ENCODE results near the gene DEFB129.
"Not testable (repeated sequence)": the region's sequence is repeated elsewhere in the genome, so short reads cannot be mapped to it uniquely, and the experiment has no call there.

The DEFB129 gene, protein sequence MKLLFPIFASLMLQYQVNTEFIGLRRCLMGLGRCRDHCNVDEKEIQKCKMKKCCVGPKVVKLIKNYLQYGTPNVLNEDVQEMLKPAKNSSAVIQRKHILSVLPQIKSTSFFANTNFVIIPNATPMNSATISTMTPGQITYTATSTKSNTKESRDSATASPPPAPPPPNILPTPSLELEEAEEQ

DNA sequence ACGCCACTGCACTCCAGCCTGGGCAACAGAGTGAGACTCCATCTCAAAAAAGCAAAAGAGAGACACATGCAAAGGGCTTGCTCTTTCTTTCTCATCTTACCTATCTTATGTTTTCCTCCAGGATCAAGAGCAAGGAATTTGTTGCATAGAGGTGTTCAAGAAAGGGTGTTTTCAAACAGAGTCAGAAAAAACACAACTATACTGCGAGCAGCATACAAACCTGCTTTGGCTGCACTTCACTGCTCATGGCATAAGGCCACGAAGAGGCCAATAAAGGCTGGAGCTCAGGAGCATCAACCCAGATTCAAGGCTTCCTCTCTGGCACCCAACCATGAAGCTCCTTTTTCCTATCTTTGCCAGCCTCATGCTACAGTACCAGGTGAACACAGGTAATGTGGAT, at the start of gene DEFB129:
DEFB129 (plus strand) TSS at position 301 of the 400 bp plus-strand sequence; CDS start at position 332, 31 bp downstream.
- DNase-seq (ENCODE audit: low read depth in 2 of 3, low spot score in 1 of 3): no peak

DNA sequence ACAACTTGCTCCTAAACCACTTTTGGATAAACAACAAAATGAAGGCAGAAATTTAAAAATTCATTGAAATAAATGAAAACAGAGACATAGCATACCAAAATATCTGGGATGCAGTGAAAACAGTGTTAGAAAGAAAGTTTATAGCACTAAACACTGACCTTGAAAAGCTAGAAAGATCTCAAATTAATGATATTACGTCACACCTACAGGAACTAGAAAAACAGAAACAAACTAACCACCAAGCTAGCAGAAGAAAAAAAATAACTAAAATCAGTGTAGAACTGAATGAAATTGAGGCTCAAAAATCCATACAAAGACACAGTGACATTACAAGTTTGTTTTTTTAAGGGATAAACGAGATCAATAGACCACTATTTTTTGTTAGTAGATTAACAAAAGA, 42.8 kb upstream of the DEFB129 start:
- DNase-seq (ENCODE audit: low read depth in 2 of 3, low spot score in 1 of 3): no peak

DNA sequence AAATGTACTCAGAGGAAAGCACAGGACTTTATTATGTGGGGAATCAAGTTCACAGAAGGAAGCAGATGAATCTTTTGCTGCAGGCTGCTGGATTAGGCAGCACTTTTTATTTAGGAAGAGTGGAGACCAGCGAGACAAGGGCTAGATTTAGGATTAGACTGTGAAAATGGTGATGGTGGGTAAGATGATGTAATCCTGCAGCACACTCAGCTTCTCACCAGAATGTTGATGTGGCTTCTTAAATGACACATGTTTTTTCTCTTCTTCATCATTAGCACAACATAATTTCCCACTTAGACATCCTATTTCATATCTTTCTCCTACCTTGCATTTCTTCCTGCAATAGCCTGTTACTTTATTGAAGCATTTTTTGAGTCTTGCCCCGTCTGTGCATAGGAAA, 39.3 kb upstream of the DEFB129 start:
- no peak for DNase-seq (ENCODE audit: low read depth in 2 of 3, low spot score in 1 of 3)

DNA sequence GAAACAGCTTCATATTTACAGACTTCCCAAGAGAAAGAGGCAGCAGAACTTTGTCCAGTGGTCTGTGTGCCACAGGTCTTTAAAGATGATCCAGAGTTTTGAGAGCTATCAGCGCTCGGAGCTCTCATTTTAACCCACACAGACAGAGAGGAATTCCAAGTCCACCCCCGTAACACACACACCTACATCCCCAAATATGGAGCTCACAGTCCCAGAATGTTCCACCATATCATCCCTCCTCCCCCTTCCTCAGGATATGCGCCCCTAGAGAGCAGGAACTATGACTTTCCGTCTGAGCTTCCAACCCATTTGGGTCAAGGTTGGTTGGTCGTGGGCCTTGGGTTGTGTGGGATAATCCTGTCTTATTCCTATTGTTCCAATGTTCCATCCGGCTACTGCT, 37.4 kb upstream of the DEFB129 start, which contains the start of gene DEFB128:
DEFB128 (minus strand) TSS at position 101 of the 400 bp plus-strand sequence; CDS start at position 13, 88 bp downstream.
- DNase-seq (ENCODE audit: low read depth in 2 of 3, low spot score in 1 of 3): no peak

DNA sequence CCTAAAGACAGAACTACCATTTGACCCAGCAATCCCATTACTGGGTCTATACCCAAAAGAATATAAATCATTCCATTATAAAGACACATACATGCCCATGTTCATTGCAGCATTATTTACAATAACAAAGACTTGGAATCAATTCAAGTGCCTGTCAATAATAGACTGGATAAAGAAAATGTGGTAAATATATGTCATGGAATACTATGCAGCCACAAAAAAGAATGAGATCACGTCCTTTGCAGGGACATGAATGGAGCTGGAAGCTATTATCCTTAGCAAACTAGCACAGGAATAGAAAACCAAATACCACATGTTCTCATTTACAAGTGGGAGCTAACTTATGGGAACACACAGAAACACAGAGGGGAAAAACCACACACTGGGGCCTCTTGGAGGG, 28.8 kb upstream of the DEFB129 start:
- no peak for DNase-seq (ENCODE audit: low read depth in 2 of 3, low spot score in 1 of 3)

DNA sequence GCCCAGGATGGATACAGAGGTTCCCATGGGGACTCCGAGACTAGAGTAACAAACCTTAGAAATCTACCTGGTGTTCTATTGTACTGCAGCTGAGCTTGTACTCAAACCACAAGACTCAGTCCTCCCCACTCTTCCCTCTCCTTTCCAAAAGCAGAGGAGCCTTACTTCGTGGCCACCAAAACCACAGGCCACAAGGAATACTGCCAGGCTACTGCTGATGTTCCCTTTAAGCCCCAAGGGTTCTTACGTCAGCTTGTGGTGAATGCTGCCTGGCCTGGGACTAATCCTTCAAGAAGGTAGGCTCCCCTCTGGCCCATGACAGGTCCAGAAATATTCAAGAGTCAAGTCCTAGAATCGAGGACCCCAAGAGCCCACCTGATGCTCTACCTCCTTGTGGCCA, 27.1 kb upstream of the DEFB129 start:
- no peak for DNase-seq (ENCODE audit: low read depth in 2 of 3, low spot score in 1 of 3)

DNA sequence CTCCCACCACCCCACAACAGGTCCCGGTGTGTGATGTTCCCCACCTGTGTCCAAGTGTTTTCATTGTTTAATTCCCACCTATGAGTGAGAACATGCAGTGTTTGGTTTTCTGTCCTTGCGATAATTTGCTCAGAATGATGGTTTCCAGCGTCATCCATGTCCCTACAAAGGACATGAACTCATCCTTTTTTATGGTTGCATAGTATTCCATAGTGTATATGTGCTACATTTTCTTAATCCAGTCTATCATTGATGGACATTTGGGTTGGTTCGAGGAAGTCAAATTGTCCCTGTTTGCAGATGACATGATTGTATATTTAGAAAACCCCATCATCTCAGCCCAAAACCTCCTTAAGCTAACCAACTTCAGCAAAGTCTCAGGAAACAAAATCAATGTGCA, 23.4 kb upstream of the DEFB129 start:
- not testable (repeated sequence) for DNase-seq (ENCODE audit: low read depth in 2 of 3, low spot score in 1 of 3)

- peak in 2 of 3 donors; percentile 1 to 9 for DNase-seq (ENCODE audit: low read depth in 2 of 3, low spot score in 1 of 3)
Observed at GRCh38 chr20:208942-209566, 18.0 kb upstream of the DEFB129 start.

- no peak for DNase-seq (ENCODE audit: low read depth in 2 of 3, low spot score in 1 of 3)
Observed at GRCh38 chr20:210809-211502, 16.1 kb upstream of the DEFB129 start.

DNA sequence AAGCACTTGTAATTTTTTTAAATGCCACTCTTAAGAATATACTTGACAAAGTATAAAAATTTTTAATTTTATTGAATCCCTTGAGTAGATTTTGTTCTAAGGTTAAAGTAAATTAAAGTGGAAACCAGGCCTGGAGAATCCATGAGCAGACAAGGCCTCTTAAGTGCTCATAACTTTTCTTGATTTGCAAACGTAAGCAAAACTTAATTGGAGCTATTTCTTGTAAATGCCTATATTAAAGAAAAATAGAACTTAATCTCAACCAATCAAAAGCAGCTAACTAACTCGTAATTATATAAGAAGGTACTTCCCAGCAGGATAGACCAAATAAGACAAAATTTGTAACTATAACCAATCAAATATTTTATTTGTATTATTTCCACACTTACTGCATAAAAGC, 12.7 kb upstream of the DEFB129 start:
- DNase-seq (ENCODE audit: low read depth in 2 of 3, low spot score in 1 of 3): no peak

- DNase-seq (ENCODE audit: low read depth in 2 of 3, low spot score in 1 of 3): no peak
Observed at GRCh38 chr20:215796-216195, 11.3 kb upstream of the DEFB129 start.

GRCh38 chr20:217266-217665, 9.8 kb upstream of the DEFB129 start:
- DNase-seq (ENCODE audit: low read depth in 2 of 3, low spot score in 1 of 3): no peak

DNA sequence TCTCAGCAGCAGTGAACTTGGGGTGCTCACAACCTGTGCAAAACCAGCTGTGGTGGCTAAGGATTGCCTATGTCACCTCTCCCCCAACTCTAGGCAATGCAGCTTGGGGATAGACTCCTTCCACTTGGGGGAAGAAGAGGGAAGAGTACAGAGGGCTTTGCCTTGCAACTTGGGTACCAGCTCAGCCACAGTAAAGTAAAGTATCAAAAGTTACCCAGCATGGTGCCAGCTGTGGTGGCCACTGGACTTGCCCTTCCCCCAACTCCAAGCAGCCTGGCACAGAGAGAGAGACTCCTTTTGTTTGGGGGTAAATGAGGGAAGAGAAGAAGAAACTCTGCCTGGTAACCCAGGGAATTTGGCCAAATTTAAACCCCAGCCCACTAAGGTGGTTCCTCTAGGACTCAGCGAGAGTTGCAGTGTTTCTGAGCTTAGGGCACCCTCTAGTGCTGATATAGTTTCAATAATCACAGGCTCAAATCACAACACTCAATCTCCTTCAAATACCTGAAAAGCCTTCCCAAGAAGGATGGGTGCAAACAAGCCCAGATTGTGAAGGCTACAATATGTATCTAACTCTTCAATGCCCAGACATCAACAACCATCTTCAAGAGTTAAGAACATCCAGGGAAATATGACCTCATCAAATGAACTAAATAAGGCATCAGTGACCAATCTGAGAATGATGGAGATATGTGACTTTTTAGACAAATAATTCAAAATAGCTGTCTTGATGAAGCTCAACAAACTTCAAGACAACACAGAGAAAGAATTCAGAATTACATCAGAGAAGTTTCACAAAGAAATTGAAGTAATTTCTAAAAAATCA, 7.6 kb upstream of the DEFB129 start:
- DNase-seq (ENCODE audit: low read depth in 2 of 3, low spot score in 1 of 3): no peak

DNA sequence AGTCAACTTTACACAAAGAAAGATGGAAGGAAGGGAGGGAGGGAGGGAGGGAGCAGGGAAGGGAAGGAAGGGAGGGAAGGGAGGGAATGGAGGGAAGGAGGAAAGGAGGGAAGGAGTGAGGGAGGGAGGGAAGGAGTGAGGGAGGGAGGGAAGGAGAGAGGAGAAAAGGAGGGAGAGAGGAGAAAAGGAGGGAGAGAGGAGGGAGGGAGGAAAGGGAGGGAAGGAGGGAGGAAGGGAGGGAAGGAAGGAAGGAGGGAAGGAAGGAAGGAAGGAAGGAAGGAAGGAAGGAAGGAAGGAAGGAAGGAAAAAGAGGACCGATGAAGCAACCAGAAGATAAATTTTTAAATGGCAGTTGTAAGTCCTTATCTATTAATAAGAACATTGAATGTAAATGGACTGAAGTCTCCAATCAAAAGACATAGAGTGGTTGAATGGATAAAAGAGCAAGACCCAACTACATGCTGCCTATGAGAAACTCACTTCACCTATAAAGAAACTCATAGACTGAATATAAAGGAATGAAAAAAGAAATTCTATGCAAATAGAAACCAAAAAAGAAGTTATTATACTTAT, 5.7 kb upstream of the DEFB129 start:
- DNase-seq (ENCODE audit: low read depth in 2 of 3, low spot score in 1 of 3): no peak

DNA sequence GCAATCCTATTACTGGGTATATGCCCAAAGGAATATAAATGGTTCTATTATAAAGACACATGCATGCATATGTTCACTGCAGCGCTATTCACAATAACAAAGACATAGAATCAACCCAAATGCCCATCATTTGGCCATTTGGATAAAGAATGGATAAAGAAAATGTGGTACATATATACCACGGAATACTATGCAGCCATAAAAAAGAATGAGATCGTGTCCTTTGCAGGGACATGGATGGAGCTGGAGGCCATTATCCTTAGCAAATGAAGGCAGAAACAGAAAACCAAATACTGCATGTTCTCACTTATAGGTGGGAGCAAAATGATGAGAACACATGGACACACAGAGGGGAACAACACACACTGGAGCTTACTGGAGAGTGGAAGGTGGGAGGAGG, 1.2 kb upstream of the DEFB129 start:
- DNase-seq (ENCODE audit: low read depth in 2 of 3, low spot score in 1 of 3): not testable (repeated sequence)

DNA sequence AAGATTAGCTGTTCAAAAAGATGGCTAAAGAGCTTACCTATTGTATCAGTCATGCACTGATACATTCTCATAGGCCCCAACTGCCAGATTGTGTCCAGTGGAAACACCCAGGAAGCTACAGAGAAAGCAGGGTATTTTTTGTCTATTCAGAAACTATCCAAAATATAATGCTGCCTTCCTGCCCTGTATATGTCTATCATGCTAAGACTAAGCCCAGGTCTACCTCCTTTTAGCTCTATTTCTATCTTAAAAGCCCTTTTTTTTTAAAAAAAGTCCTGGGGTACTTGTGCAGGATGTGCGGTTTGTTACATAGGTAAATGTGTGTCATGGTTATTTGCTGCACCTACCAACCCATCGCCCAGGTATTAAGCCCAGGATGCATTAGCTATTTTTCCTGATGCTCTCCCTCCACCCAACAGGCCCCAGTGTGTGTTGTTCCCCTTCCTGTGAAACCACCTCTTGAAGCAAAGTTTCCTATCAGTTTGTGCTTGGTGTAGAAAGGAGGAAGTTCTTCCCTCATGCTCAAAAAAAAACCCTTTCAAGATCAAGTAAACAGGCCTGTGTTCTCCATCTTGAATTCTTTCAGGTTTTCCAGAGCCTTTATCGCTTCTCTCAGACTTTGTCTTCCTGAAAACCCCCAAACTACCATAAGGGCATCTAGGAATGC, 514 bp downstream of the DEFB129 start:
- DNase-seq (ENCODE audit: low read depth in 2 of 3, low spot score in 1 of 3): no peak

- DNase-seq (ENCODE audit: low read depth in 2 of 3, low spot score in 1 of 3): no peak
Observed at GRCh38 chr20:235891-236290, 8.8 kb downstream of the DEFB129 start.

- peak; percentile 8 to 17 (median 16) for DNase-seq (ENCODE audit: low read depth in 2 of 3, low spot score in 1 of 3)
Observed at GRCh38 chr20:237489-237888, 10.4 kb downstream of the DEFB129 start.

DNA sequence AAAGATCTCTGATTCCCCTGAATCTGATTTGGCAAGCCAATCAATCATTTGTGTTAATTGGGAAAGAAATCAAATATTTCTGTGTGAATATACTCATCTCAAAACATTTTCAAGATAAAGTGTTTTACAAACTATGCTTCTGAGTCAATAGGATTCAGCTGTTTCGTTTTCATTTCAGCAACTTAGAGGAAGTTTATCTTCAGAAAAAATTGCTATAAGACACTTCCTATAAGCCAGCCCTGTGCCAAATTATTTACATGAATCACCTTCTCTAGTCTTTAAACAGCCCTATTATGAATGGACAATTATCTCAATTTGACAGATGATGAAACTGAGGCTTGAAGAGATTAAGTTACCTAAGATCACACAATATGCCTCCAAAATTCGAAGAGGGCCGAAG, 10.9 kb downstream of the DEFB129 start:
- DNase-seq (ENCODE audit: low read depth in 2 of 3, low spot score in 1 of 3): no peak

- no peak for DNase-seq (ENCODE audit: low read depth in 2 of 3, low spot score in 1 of 3)
Observed at GRCh38 chr20:242905-243304, 15.8 kb downstream of the DEFB129 start.

GRCh38 chr20:251354-251753, 24.3 kb downstream of the DEFB129 start:
- no peak for DNase-seq (ENCODE audit: low read depth in 2 of 3, low spot score in 1 of 3)
